ENCODE data around the gene STYXL2. TPM values are rescaled to one million over a fixed set of nuclear protein-coding genes. Genes with fewer than 3 reads are reported as not detected.

STYXL2 gene
- total and polyA plus RNA-seq, 9 of the 15 experiments (the other 6 are each of a cell fraction or from before 2014, with no cell fraction given), result not detected

DNA sequence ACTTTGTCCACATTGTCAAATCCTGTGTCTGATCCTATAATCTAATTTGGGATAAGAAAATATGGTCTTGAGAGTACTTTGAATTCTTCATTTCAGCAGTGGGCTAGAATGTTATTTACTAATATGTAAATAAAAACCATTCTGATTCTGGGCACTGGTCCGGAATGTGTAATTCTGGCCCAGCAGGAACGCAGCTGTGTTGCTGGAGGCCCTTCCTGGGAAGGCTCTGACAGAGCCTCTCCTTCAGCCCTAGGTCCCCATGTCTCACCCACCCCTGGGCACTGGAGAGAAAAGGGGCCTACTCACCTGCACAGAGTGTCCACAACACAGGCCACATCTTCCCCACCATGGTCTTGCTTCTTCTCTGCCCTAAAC lies 3.9 kb upstream of the STYXL2 start:
- ATAC-seq, result no peak
- no peaks in the 10 kb centered on the region for H3K9me3 ChIP-seq (replicated peaks; ENCODE audit: control insufficient read depth, insufficient read depth, low read depth, low read length)
- no peaks in the 10 kb centered on the region for H4K20me1 ChIP-seq (replicated peaks; ENCODE audit: control insufficient read depth, insufficient read depth, low read length)
- no peak for DNase-seq (ENCODE audit: extremely low read depth in 1 of 4, low spot score in 3 of 4)
- H3K27me3 ChIP-seq (ENCODE audit: control insufficient read depth in 2 of 2, insufficient read depth in 2 of 2, low read length in 2 of 2), result peaks cover 28 to 55% of the 10 kb centered on the region in 2 experiments; a peak in 4 of 5 replicates
- WGBS (ENCODE audit: insufficient coverage, low coverage, missing lambda C conversion rate), result 0% methylated on average over 2 of the region's 2 CpGs
- intact Hi-C loops (cut with micrococcal nuclease) (no loop called here), in situ Hi-C loops (cut with MboI) (no loop called here)
- H2AFZ ChIP-seq (ENCODE audit: low read depth, low read length), result no peak overlapping the region
- no peak overlapping the region for H3K27ac ChIP-seq (ENCODE audit: extremely low read depth, low read depth, low read length)
- no peak overlapping the region for H3K4me2 ChIP-seq (ENCODE audit: insufficient read depth, low read length)
- H3K79me2 ChIP-seq (ENCODE audit: control insufficient read depth, insufficient read depth, low read length), result no peaks in the 10 kb centered on the region
- no peaks in the 10 kb centered on the region for H3K9me1 ChIP-seq (ENCODE audit: control insufficient read depth, insufficient read depth, low read length)
- H3K4me3 ChIP-seq, result no peak overlapping the region
- H3K9ac ChIP-seq (ENCODE audit: insufficient read depth in 1 of 2, low read depth in 2 of 2, low read length in 2 of 2), result no peak overlapping the region
- BruUV-seq (replicated peaks), result no TSS peak
- no peak for TF ChIP-seq NEUROD1 (IDR thresholded peaks at IDR 0.05; ENCODE audit: borderline replicate concordance, low read depth, low read length, partially characterized antibody)
- no peak for TF ChIP-seq SIN3A (IDR thresholded peaks at IDR 0.05; ENCODE audit: borderline replicate concordance in 2 of 2, control insufficient read depth in 1 of 2, low read depth in 2 of 2, low read length in 2 of 2)
- no peak for TF ChIP-seq ZNF696 (CRISPR knock-in tag; conservative IDR thresholded peaks at IDR 0.05)
- TF ChIP-seq, protein P1, sequence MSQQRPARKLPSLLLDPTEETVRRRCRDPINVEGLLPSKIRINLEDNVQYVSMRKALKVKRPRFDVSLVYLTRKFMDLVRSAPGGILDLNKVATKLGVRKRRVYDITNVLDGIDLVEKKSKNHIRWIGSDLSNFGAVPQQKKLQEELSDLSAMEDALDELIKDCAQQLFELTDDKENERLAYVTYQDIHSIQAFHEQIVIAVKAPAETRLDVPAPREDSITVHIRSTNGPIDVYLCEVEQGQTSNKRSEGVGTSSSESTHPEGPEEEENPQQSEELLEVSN (IDR thresholded peaks at IDR 0.05; ENCODE audit: borderline replicate concordance in 1 of 2, extremely low read depth in 1 of 2, insufficient read depth in 1 of 2, insufficient read length in 1 of 2, low read depth in 1 of 2, low read length in 1 of 2, poor library complexity in 1 of 2, severe bottlenecking in 1 of 2), result no peak
- no peak for TF ChIP-seq FOXA1 (IDR thresholded peaks at IDR 0.05; ENCODE audit: borderline replicate concordance)
- TF ChIP-seq SMARCC2 (IDR thresholded peaks at IDR 0.05; ENCODE audit: low read depth), result no peak
- TF ChIP-seq, protein P2, sequence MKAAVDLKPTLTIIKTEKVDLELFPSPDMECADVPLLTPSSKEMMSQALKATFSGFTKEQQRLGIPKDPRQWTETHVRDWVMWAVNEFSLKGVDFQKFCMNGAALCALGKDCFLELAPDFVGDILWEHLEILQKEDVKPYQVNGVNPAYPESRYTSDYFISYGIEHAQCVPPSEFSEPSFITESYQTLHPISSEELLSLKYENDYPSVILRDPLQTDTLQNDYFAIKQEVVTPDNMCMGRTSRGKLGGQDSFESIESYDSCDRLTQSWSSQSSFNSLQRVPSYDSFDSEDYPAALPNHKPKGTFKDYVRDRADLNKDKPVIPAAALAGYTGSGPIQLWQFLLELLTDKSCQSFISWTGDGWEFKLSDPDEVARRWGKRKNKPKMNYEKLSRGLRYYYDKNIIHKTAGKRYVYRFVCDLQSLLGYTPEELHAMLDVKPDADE (conservative IDR thresholded peaks at IDR 0.05; ENCODE audit: control insufficient read depth, low read depth, low read length), result no peak
- TF ChIP-seq, protein P3, sequence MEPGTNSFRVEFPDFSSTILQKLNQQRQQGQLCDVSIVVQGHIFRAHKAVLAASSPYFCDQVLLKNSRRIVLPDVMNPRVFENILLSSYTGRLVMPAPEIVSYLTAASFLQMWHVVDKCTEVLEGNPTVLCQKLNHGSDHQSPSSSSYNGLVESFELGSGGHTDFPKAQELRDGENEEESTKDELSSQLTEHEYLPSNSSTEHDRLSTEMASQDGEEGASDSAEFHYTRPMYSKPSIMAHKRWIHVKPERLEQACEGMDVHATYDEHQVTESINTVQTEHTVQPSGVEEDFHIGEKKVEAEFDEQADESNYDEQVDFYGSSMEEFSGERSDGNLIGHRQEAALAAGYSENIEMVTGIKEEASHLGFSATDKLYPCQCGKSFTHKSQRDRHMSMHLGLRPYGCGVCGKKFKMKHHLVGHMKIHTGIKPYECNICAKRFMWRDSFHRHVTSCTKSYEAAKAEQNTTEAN (CRISPR knock-in tag; IDR thresholded peaks at IDR 0.05), result no peak
- TF ChIP-seq ETV1 (tag; conservative IDR thresholded peaks at IDR 0.05; ENCODE audit: low read depth), result no peak
- TF ChIP-seq ELF4 (CRISPR knock-in tag; IDR thresholded peaks at IDR 0.05), result no peak
- ChIA-PET CTCF (ENCODE audit: low intra/inter-chr PET ratio) (no interaction called here), POLR2A (interaction anchor here (0.6 kb wide), 2 partner anchors 20 to 85 kb away, joined by 3 to 4 read pairs; no protein-coding TSS in a partner anchor)
- no peaks in the 10 kb centered on the region for H3K36me3 ChIP-seq (ENCODE audit: control insufficient read depth, insufficient read depth, low read length)
- H3K4me1 ChIP-seq (replicated peaks in 1 of 2; ENCODE audit: control insufficient read depth in 2 of 2, insufficient read depth in 2 of 2, low read length in 2 of 2), result no peaks in the 10 kb centered on the region
- no peak for FAIRE-seq
